Measurements from ENCODE around the gene IL12RB2.
A peak's percentile ranks its signal among the peaks of the same experiment; 100 is the strongest.

IL12RB2 gene

GRCh38 chr1:67264152-67264551 lies 43.5 kb upstream of the IL12RB2 start:
- H3K9ac ChIP-seq (ENCODE audit: low read length) = no peak overlapping the region
- H3K36me3 ChIP-seq (replicated peaks; ENCODE audit: insufficient read depth, low read length) = no peaks in the 10 kb centered on the region
- no peak overlapping the region for H3K4me2 ChIP-seq (ENCODE audit: low read depth, low read length)
- TF ChIP-seq EZH2 (optimal IDR thresholded peaks at IDR 0.05; ENCODE audit: low read depth, low read length) (no peak), EZH2phosphoT487 (IDR thresholded peaks at IDR 0.05; ENCODE audit: low read length) (no peak)
- TF ChIP-seq, protein P1, sequence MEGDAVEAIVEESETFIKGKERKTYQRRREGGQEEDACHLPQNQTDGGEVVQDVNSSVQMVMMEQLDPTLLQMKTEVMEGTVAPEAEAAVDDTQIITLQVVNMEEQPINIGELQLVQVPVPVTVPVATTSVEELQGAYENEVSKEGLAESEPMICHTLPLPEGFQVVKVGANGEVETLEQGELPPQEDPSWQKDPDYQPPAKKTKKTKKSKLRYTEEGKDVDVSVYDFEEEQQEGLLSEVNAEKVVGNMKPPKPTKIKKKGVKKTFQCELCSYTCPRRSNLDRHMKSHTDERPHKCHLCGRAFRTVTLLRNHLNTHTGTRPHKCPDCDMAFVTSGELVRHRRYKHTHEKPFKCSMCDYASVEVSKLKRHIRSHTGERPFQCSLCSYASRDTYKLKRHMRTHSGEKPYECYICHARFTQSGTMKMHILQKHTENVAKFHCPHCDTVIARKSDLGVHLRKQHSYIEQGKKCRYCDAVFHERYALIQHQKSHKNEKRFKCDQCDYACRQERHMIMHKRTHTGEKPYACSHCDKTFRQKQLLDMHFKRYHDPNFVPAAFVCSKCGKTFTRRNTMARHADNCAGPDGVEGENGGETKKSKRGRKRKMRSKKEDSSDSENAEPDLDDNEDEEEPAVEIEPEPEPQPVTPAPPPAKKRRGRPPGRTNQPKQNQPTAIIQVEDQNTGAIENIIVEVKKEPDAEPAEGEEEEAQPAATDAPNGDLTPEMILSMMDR (IDR thresholded peaks at IDR 0.05; ENCODE audit: low read length) = no peak
- no peak overlapping the region for H3K27ac ChIP-seq (ENCODE audit: low read length)
- no peak overlapping the region for H3K4me3 ChIP-seq (ENCODE audit: low read length)
- no peaks in the 10 kb centered on the region for H3K9me3 ChIP-seq (replicated peaks; ENCODE audit: insufficient read depth, low read length)
- no peaks in the 10 kb centered on the region for H4K20me1 ChIP-seq (ENCODE audit: insufficient read depth, low read length)
- peaks cover 20% of the 10 kb centered on the region for H3K4me1 ChIP-seq (ENCODE audit: low read length)
- no peaks in the 10 kb centered on the region for H3K9me2 ChIP-seq (replicated peaks; ENCODE audit: insufficient read depth, low read length)
- no peaks in the 10 kb centered on the region for H3K27me3 ChIP-seq (replicated peaks; ENCODE audit: insufficient read depth, low read length)
- DNase-seq = no peak
- H2AFZ ChIP-seq (ENCODE audit: low read length) = no peak overlapping the region
- 0 out of 2 replicates have a peak, but pooled peaks cover 3% of the 10 kb centered on the region for H3F3A ChIP-seq (ENCODE audit: insufficient read depth, low read length)
- H3K79me2 ChIP-seq (ENCODE audit: low read length) = no peaks in the 10 kb centered on the region

DNA sequence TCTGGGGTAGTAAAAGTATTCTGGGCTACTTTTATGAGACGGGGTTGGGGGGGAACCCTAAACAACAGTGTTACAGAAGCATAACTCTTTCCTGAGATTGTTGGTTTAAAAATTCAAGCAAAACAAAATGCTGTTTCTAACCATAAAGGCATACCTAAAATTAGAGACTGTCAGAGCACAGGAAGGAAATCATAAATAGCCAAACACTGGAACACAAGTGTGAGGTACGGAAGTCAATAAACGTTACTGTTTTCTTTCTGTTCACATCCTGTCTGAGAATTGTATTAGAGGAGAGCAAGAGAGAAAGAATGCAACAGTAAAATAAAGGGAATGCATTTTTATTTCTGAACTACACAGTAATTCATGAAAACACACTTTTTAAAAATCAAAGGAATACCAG lies 42.8 kb upstream of the IL12RB2 start:
- no peaks in the 10 kb centered on the region for H3K36me3 ChIP-seq (replicated peaks; ENCODE audit: insufficient read depth, low read length)
- H4K20me1 ChIP-seq (ENCODE audit: insufficient read depth, low read length) = no peaks in the 10 kb centered on the region
- H3K79me2 ChIP-seq (ENCODE audit: low read length) = no peaks in the 10 kb centered on the region
- H3K27me3 ChIP-seq (replicated peaks; ENCODE audit: insufficient read depth, low read length) = no peaks in the 10 kb centered on the region
- H3K4me2 ChIP-seq (ENCODE audit: low read depth, low read length) = peak overlapping the region; percentile 41
- TF ChIP-seq EZH2 (optimal IDR thresholded peaks at IDR 0.05; ENCODE audit: low read depth, low read length) = no peak
- TF ChIP-seq EZH2phosphoT487 (IDR thresholded peaks at IDR 0.05; ENCODE audit: low read length) = no peak
- TF ChIP-seq, protein P1 (IDR thresholded peaks at IDR 0.05; ENCODE audit: low read length) = no peak
- no peak overlapping the region for H3K9ac ChIP-seq (ENCODE audit: low read length)
- H3K4me3 ChIP-seq (ENCODE audit: low read length) = peak overlapping the region; percentile 7; the same call in 1 of the 2 replicates
- DNase-seq = peak; percentile 24
- no peaks in the 10 kb centered on the region for H3K9me3 ChIP-seq (replicated peaks; ENCODE audit: insufficient read depth, low read length)
- peak overlapping the region; percentile 57 for H2AFZ ChIP-seq (ENCODE audit: low read length)
- 0 out of 2 replicates have a peak, but pooled peaks cover 3% of the 10 kb centered on the region for H3F3A ChIP-seq (ENCODE audit: insufficient read depth, low read length)
- peak overlapping the region; percentile 12; the same call in 1 of the 2 replicates for H3K27ac ChIP-seq (ENCODE audit: low read length)
- no peaks in the 10 kb centered on the region for H3K9me2 ChIP-seq (replicated peaks; ENCODE audit: insufficient read depth, low read length)
- peaks cover 20% of the 10 kb centered on the region for H3K4me1 ChIP-seq (ENCODE audit: low read length)

DNA sequence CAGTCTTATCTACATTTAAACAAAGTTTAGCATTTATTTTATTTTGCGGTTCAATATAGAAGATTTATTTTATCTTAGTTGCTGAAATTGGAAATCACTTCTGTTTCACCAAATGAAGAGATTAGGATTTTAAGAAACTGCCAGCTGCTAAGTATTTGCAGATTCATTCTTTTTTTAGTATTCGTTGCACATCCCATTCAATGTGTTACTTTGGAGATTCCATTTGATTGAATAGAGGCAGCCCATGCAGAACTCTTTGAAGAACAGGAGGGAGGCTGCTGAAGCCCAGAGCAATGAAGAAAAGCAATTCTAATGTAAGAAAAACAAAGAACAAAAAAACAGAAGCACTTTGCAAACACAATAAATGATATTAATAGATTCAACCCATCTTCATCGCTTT lies 38.6 kb upstream of the IL12RB2 start:
- no peaks in the 10 kb centered on the region for H3K79me2 ChIP-seq (ENCODE audit: low read length)
- H2AFZ ChIP-seq (ENCODE audit: low read length) = no peak overlapping the region
- no peaks in the 10 kb centered on the region for H3K9me3 ChIP-seq (replicated peaks; ENCODE audit: insufficient read depth, low read length)
- no peaks in the 10 kb centered on the region for H3K9me2 ChIP-seq (replicated peaks; ENCODE audit: insufficient read depth, low read length)
- no peaks in the 10 kb centered on the region for H3K36me3 ChIP-seq (replicated peaks; ENCODE audit: insufficient read depth, low read length)
- no peak for DNase-seq
- H3K27ac ChIP-seq (ENCODE audit: low read length) = no peak overlapping the region
- 0 out of 2 replicates have a peak, but pooled peaks cover 3% of the 10 kb centered on the region for H3F3A ChIP-seq (ENCODE audit: insufficient read depth, low read length)
- no peak overlapping the region for H3K4me3 ChIP-seq (ENCODE audit: low read length)
- H3K4me2 ChIP-seq (ENCODE audit: low read depth, low read length) = no peak overlapping the region
- no peaks in the 10 kb centered on the region for H4K20me1 ChIP-seq (ENCODE audit: insufficient read depth, low read length)
- no peak overlapping the region for H3K9ac ChIP-seq (ENCODE audit: low read length)
- TF ChIP-seq EZH2phosphoT487 (IDR thresholded peaks at IDR 0.05; ENCODE audit: low read length) = no peak
- no peak for TF ChIP-seq EZH2 (optimal IDR thresholded peaks at IDR 0.05; ENCODE audit: low read depth, low read length)
- TF ChIP-seq, protein P1 (IDR thresholded peaks at IDR 0.05; ENCODE audit: low read length) = no peak
- H3K27me3 ChIP-seq (replicated peaks; ENCODE audit: insufficient read depth, low read length) = no peaks in the 10 kb centered on the region
- H3K4me1 ChIP-seq (ENCODE audit: low read length) = peaks cover 11% of the 10 kb centered on the region

Measured in MM.1S (cell line).